Epithelial cell of prostate (primary cell): ENCODE data around the gene UGT1A8.
"Not testable (repeated sequence)": the region's sequence is repeated elsewhere in the genome, so short reads cannot be mapped to it uniquely, and the experiment has no call there.

Experiments used
- DNase-seq: peaks from one replicate; pipeline ENCODE4 v3.0.0-alpha.2; 2011; ENCODE audit warnings: low read depth, low spot score
- H3K27ac ChIP-seq: fragments of 450-650 bp; 2 replicates; pipeline ENCODE4 v1.5.1; 2017; ENCODE audit warnings: mild to moderate bottlenecking

UGT1A8 gene

GRCh38 chr2:233708942-233709341 lies 91.5 kb downstream of the UGT1A8 start:
- DNase-seq: no peak
- H3K27ac ChIP-seq: no peak overlapping the region

- peak; percentile 24 for DNase-seq
Measured at GRCh38 chr2:233711312-233712008, 94.0 kb downstream of the UGT1A8 start.

GRCh38 chr2:233712611-233713261 lies 95.3 kb downstream of the UGT1A8 start, which contains the start of gene UGT1A5:
Gene UGT1A5, plus strand, starts transcription at chr2:233712907. Its CDS starts 85 bp downstream, at chr2:233712992.
- H3K27ac ChIP-seq: no peak within 1 kb of the TSS
- DNase-seq: no peak

More at GRCh38 chr2:233711312-233712008, 94.0 kb downstream of the UGT1A8 start:
- no peak overlapping the region for H3K27ac ChIP-seq

- no peak overlapping the region for H3K27ac ChIP-seq
- DNase-seq: no peak
Measured at GRCh38 chr2:233713262-233713615, 95.8 kb downstream of the UGT1A8 start.

GRCh38 chr2:233714121-233714520 lies 96.7 kb downstream of the UGT1A8 start:
- no peak overlapping the region for H3K27ac ChIP-seq
- DNase-seq: no peak

GRCh38 chr2:233718552-233718951 lies 101.1 kb downstream of the UGT1A8 start, which contains the start of gene UGT1A4:
Gene UGT1A4, plus strand, starts transcription at chr2:233718736. Its CDS starts 85 bp downstream, at chr2:233718821.
- no peak for DNase-seq
- H3K27ac ChIP-seq: no peak within 1 kb of the TSS

GRCh38 chr2:233728723-233729301 lies 111.4 kb downstream of the UGT1A8 start, which contains the start of gene UGT1A3:
Gene UGT1A3, plus strand, starts transcription at chr2:233729042. Its CDS starts 85 bp downstream, at chr2:233729127.
- no peak within 1 kb of the TSS for H3K27ac ChIP-seq
- DNase-seq: no peak

GRCh38 chr2:233736868-233737653 lies 119.6 kb downstream of the UGT1A8 start:
- H3K27ac ChIP-seq, DNase-seq: not testable (repeated sequence)

- DNase-seq: no peak
- H3K27ac ChIP-seq: no peak overlapping the region
Measured at GRCh38 chr2:233740870-233741269, 123.4 kb downstream of the UGT1A8 start.

- H3K27ac ChIP-seq: no peak overlapping the region
- no peak for DNase-seq
Measured at GRCh38 chr2:233743464-233744259, 126.2 kb downstream of the UGT1A8 start.

GRCh38 chr2:233745073-233745755 lies 127.8 kb downstream of the UGT1A8 start:
- no peak overlapping the region for H3K27ac ChIP-seq
- no peak for DNase-seq

GRCh38 chr2:233745838-233746237 lies 128.4 kb downstream of the UGT1A8 start:
- H3K27ac ChIP-seq, DNase-seq: not testable (repeated sequence)

GRCh38 chr2:233746475-233747282 lies 129.2 kb downstream of the UGT1A8 start:
- no peak overlapping the region for H3K27ac ChIP-seq
- no peak for DNase-seq

GRCh38 chr2:233747283-233747544 lies 129.8 kb downstream of the UGT1A8 start:
- DNase-seq: no peak
- H3K27ac ChIP-seq: no peak overlapping the region

- DNase-seq, H3K27ac ChIP-seq: not testable (repeated sequence)
Measured at GRCh38 chr2:233750689-233751088, 133.3 kb downstream of the UGT1A8 start.

- not testable (repeated sequence) for DNase-seq, H3K27ac ChIP-seq
Measured at GRCh38 chr2:233751212-233752009, 134.0 kb downstream of the UGT1A8 start.

- H3K27ac ChIP-seq: no peak overlapping the region
- DNase-seq: no peak
Measured at GRCh38 chr2:233754872-233755611, 137.6 kb downstream of the UGT1A8 start.
